Superior temporal gyrus (tissue), 1 donor: ENCODE measurements around the gene IFNL3.

Source experiments
- DNase-seq: peaks from one replicate; pipeline ENCODE4 v3.0.0-alpha.2; 2016; ENCODE audit errors: extremely low spot score

IFNL3 gene

DNA sequence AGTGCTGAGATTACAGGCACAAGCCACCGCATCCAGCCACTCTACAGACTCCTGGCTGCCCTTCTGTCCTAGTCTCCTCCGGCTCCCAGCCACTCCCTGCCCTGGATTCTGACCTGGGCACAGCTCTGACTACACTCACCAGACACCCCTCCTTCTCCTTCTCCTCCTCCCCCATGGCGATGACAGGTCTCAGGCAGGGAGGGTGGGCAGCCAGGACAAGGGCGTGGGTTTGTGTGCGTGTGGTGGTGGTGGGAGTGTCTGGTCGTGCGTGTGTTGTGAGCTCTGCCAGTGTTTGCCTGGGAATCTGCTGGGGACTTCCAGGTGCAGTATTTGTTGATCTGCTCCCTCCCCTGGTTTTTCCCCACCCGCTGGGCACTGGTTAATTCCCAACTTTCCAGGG lies 51.0 kb downstream of the IFNL3 start:
- no peak for DNase-seq
